Naive thymus-derived CD8-positive, alpha-beta T cell (primary cell): ENCODE data around the gene VEGFC. TPM values are rescaled to one million over a fixed set of nuclear protein-coding genes. Genes with fewer than 3 reads are reported as not detected.

Experiments
- ATAC-seq, 2 donors: fragments of 150-1000 bp; cut with Tn5 transposase in 1 of 2; sonication (Bioruptor Pico), chemical (Tn5 transposase) in 1 of 2; 1 replicate in 1 of 2; 2 replicates in 1 of 2; pipeline ENCODE4 v1.10.0; 2021; ENCODE audit warnings: mild to moderate bottlenecking in 2 of 2, moderate library complexity in 2 of 2
- POLR2A ChIA-PET: fragments of 350-600 bp; sonication (Branson Sonifier 250); formaldehyde crosslinking; loops from one replicate; lab custom pipeline; 2021; ENCODE audit warnings: antibody characterized with exemption; lab: Charles Lee
- DNase-seq, 10 donors: peaks; one replicate each; pipeline versions ENCODE4 v3.0.0 to v3.0.0-alpha.2; 2020 to 2022
- H3K27ac Mint-ChIP-seq, 10 donors: one replicate each; pipeline ENCODE4 v1.8.0; 2020 to 2022; ENCODE audit warnings: mild to moderate bottlenecking in 10 of 10, mixed read lengths in 10 of 10, moderate library complexity in 4 of 10, inconsistent platforms in 1 of 10
- H3K27me3 Mint-ChIP-seq, 5 donors: one replicate each; pipeline ENCODE4 v1.8.0; 2021 to 2022; ENCODE audit warnings: mixed read lengths in 5 of 5
- H3K36me3 Mint-ChIP-seq, 3 donors: one replicate each; pipeline ENCODE4 v1.8.0; 2020 to 2022; ENCODE audit warnings: mixed read lengths in 3 of 3, mild to moderate bottlenecking in 2 of 3, inconsistent platforms in 1 of 3
- H3K4me1 Mint-ChIP-seq, 4 donors: one replicate each; pipeline ENCODE4 v1.8.0; 2021 to 2022; ENCODE audit warnings: mixed read lengths in 4 of 4
- H3K4me3 Mint-ChIP-seq, 10 donors: one replicate each; pipeline ENCODE4 v1.8.0; 2020 to 2022; ENCODE audit warnings: mild to moderate bottlenecking in 10 of 10, mixed read lengths in 10 of 10, moderate library complexity in 6 of 10, inconsistent platforms in 1 of 10
- H3K9me3 Mint-ChIP-seq, 9 donors: one replicate each; pipeline ENCODE4 v1.8.0; 2020 to 2022; ENCODE audit warnings: mixed read lengths in 9 of 9, mild to moderate bottlenecking in 3 of 9, inconsistent platforms in 1 of 9, moderate library complexity in 1 of 9
- polyA plus RNA-seq, 3 donors: library from polyadenylated mRNA; unstranded; fragments of 300-500 nt; fragmentation: Illumina TruSeq; gene quantifications; one replicate each; pipeline ENCODE4 v1.2.3, GENCODE V29; 2021
- total RNA-seq, 8 experiments: library from RNA in 2 of 8; stranded (reverse) in 2 of 8; gene quantifications; one replicate each; pipeline ENCODE4 v1.2.3 and lab custom pipeline; 2021 to 2026

VEGFC gene
- total RNA-seq = not detected
- polyA plus RNA-seq = not detected
- total RNA-seq (lab: John Stamatoyannopoulos, UW) = 0 to 0.06 (median 0) reads per million in 6 experiments

DNA sequence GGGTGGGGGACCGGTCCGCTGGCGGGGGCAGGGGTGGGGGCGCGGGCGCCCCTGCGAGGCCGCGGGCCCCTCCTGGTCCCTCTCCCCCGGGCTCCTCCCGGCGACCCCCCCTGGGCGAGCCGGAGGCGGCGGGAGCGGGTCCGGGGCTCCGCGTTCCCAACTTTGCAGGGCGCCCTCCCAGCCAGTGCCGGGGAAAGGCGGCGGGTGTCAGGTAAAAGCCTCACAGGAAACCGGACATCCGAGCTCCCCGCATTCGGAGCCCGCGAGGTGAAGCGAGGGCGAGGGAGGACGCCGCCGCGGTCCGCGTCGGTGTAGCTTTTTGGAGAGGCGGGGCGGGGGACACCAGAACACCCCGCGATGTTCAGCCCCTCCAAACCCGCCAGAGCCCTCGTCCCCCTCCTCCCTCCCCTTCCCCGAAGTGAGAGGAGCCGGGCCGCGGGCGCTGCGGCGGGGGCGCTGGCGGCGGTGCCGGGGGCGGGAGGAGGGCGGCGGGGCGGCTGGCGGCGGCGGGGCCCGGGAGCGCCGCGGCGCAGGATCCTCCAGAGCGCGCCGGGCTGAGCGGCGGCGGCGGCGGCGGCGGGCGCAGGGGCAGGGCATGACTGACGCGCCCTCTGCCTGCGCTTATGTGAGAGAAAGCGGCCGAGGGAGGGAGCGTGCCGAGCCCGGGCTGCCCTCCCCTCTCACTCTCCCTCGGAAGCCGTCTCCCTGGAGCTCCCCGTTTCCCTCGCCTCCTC is at the start of gene VEGFC:
Gene VEGFC, minus strand, starts transcription at position 597 of the 734 bp plus-strand sequence. CDS start 611 bp downstream, outside the sequence.
- H3K36me3 Mint-ChIP-seq = peaks cover 0 to 4% (median 0%) of the 10 kb centered on the region in 3 donors
- POLR2A ChIA-PET = no interaction called here
- ATAC-seq = no peak
- peaks cover 0 to 14% (median 4%) of the 10 kb centered on the region in 4 donors for H3K4me1 Mint-ChIP-seq
- peak within 1 kb of the TSS in 9 of 10 donors; percentile 2 to 65 (median 53) for H3K4me3 Mint-ChIP-seq
- peaks cover 33 to 58% (median 48%) of the 10 kb centered on the region in 5 donors for H3K27me3 Mint-ChIP-seq
- DNase-seq = no peak
- no peak within 1 kb of the TSS for H3K27ac Mint-ChIP-seq
- H3K9me3 Mint-ChIP-seq = peaks cover 0 to 6% (median 0%) of the 10 kb centered on the region in 9 donors

GRCh38 chr4:176841711-176842112 is 49.0 kb upstream of the VEGFC start:
- no peak overlapping the region for H3K4me3 Mint-ChIP-seq
- H3K36me3 Mint-ChIP-seq = no peaks in the 10 kb centered on the region
- DNase-seq (no peak), ATAC-seq (no peak)
- H3K9me3 Mint-ChIP-seq = peaks cover 0 to 8% (median 0%) of the 10 kb centered on the region in 9 donors
- H3K27me3 Mint-ChIP-seq = no peaks in the 10 kb centered on the region
- H3K4me1 Mint-ChIP-seq = no peaks in the 10 kb centered on the region
- POLR2A ChIA-PET = no interaction called here
- no peak overlapping the region for H3K27ac Mint-ChIP-seq

DNA sequence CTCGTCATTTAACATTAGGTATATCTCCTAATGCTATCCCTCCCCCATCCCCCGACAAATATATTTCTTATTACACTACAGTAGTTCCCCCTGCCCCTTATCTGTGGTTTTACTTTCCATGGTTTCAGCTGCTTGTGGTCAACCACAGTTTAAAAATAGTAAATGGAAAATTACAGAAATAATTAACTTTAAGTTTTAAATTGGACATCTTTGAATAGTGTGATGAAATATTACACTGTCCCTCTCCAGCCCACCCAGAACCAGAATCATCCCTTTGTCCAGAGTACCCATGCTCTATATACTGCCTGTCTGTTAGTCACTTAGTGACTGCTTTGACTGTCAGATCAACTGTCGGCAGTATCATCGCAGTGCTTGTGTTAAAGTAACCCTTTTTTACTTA is 47.4 kb upstream of the VEGFC start:
- Mint-ChIP-seq H3K4me1 (no peaks in the 10 kb centered on the region), H3K27me3 (no peaks in the 10 kb centered on the region), H3K36me3 (no peaks in the 10 kb centered on the region), H3K4me3 (no peak overlapping the region), H3K27ac (no peak overlapping the region), H3K9me3 (peaks cover 0 to 8% (median 0%) of the 10 kb centered on the region in 9 donors)
- no peak for DNase-seq
- POLR2A ChIA-PET = no interaction called here
- no peak for ATAC-seq

GRCh38 chr4:176839656-176840055 is 46.9 kb upstream of the VEGFC start:
- no peak overlapping the region for H3K27ac Mint-ChIP-seq
- ATAC-seq (no peak), DNase-seq (no peak)
- H3K9me3 Mint-ChIP-seq = peaks cover 0 to 8% (median 0%) of the 10 kb centered on the region in 9 donors
- H3K36me3 Mint-ChIP-seq = no peaks in the 10 kb centered on the region
- no peaks in the 10 kb centered on the region for H3K27me3 Mint-ChIP-seq
- H3K4me3 Mint-ChIP-seq = no peak overlapping the region
- H3K4me1 Mint-ChIP-seq = no peaks in the 10 kb centered on the region
- POLR2A ChIA-PET = no interaction called here

DNA sequence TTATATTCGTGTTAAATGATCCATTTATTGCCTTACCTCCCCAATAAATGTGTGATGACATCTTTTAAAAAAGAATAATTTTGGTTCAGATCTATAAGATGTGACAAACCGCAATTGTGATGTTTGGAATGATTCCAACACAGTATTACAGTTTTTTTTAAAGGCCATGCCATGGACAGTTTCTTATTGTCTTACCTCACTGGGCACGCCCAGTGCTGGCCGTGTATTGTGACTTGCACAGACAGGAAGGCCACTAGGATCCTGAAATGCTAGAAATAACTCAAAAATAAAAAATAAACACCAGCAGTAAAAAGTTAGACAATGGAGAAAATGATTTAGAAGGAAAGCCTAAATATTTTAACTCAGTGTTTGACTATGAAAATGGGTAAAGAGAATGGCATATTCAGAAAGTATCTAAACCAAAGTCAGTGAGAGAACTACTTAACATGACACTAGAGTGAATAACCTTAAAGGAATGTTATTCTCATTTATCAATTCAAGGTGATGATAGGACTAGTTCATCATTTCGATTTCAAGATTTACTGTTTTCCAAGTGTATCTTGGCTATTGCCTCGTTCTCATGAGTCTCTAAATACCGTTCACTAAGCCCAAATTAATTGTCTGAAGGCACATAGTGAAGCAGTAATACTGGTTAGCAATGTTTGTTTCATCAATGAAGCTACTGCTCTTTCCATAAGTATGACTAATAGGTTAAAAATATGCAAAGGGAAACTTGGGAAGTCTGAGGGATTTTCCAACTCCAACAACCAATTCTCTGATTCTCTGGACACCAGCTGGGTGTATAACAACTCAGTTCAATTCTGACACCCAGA is 46.1 kb upstream of the VEGFC start:
- no peak for ATAC-seq
- POLR2A ChIA-PET = no interaction called here
- H3K36me3 Mint-ChIP-seq = no peaks in the 10 kb centered on the region

GRCh38 chr4:176837169-176837895 is 44.6 kb upstream of the VEGFC start:
- H3K36me3 Mint-ChIP-seq = no peaks in the 10 kb centered on the region
- no peaks in the 10 kb centered on the region for H3K27me3 Mint-ChIP-seq
- H3K4me3 Mint-ChIP-seq = no peak overlapping the region
- H3K27ac Mint-ChIP-seq = no peak overlapping the region
- POLR2A ChIA-PET = no interaction called here
- ATAC-seq = no peak
- H3K9me3 Mint-ChIP-seq = peaks cover 0 to 2% (median 0%) of the 10 kb centered on the region in 9 donors
- no peak for DNase-seq
- H3K4me1 Mint-ChIP-seq = no peaks in the 10 kb centered on the region

More for the DNA sequence above, 46.1 kb upstream of the VEGFC start:
- H3K9me3 Mint-ChIP-seq = peaks cover 0 to 8% (median 0%) of the 10 kb centered on the region in 9 donors
- DNase-seq = no peak
- H3K4me1 Mint-ChIP-seq = no peaks in the 10 kb centered on the region
- H3K27ac Mint-ChIP-seq = no peak overlapping the region
- H3K27me3 Mint-ChIP-seq = no peaks in the 10 kb centered on the region
- H3K4me3 Mint-ChIP-seq = no peak overlapping the region

- Mint-ChIP-seq H3K9me3 (no peaks in the 10 kb centered on the region), H3K4me3 (no peak overlapping the region), H3K27me3 (no peaks in the 10 kb centered on the region), H3K27ac (no peak overlapping the region), H3K4me1 (no peaks in the 10 kb centered on the region), H3K36me3 (no peaks in the 10 kb centered on the region)
- DNase-seq (no peak), ATAC-seq (no peak)
- POLR2A ChIA-PET = no interaction called here
These were observed 41.8 kb upstream of the VEGFC start for GRCh38 chr4:176834531-176834930.

DNA sequence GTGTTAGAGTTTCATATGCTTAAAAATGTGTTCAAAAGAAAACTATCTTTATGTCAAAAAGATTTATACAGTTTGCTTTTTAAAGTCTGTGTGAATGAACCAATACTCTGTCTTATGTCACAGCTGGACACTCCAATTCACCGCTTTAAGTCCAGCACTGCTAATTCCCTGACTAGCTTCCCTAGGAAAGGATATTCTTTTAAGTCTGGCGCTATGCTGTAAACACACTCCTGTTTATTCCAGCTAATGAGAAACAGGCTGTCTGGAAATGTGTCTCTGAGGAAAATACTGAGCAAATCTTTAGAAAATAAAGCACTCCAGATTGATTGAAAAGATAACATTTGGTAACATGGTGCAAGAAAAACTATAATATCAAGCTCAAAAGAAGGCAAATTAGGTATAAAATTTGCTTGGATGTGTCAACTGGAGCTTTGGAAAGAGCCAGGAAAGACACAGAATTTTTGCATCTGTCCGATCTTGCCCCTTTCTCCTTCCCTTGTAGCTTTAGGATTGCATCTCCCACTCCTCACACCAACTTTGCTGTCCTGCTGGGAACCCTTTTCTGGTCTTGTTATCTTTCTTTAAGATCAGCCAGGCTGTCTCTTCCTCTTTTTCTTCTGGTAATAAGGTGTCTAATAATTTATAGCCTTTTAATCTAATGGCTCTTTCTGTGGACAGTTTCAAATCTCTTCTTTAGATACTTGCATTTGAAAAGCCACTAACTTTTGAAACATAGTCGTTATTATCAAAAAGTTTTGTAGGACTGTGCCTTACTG is 40.9 kb upstream of the VEGFC start:
- Mint-ChIP-seq H3K4me1 (no peaks in the 10 kb centered on the region), H3K27me3 (no peaks in the 10 kb centered on the region), H3K36me3 (no peaks in the 10 kb centered on the region), H3K4me3 (no peak overlapping the region), H3K9me3 (peaks cover 0 to 2% (median 0%) of the 10 kb centered on the region in 9 donors), H3K27ac (no peak overlapping the region)
- no peak for DNase-seq
- no peak for ATAC-seq
- POLR2A ChIA-PET = no interaction called here

DNA sequence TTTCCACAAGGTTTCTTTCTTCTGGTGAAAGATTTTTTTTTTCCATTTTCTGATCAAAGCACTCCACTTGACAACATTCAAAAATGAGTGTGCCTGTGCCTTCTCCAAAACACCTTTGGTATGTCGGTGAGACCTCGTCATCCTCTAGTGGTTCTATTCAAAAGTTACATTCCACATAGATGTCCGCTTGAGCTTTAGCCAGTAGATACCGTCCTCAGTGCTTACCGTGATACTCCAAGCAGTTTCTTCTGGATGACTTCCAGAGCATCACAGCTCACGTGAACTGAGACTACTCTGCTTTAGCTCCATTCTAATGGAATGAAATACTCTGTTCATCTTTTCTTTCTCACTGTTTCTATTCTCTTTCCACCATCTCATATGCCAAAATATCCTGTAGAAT is 38.2 kb upstream of the VEGFC start:
- POLR2A ChIA-PET = no interaction called here
- Mint-ChIP-seq H3K9me3 (peaks cover 0 to 17% (median 0%) of the 10 kb centered on the region in 9 donors), H3K27ac (no peak overlapping the region), H3K36me3 (no peaks in the 10 kb centered on the region), H3K4me3 (no peak overlapping the region), H3K4me1 (no peaks in the 10 kb centered on the region), H3K27me3 (no peaks in the 10 kb centered on the region)
- no peak for ATAC-seq
- DNase-seq = no peak

- Mint-ChIP-seq H3K27me3 (no peaks in the 10 kb centered on the region), H3K27ac (no peak overlapping the region), H3K4me1 (no peaks in the 10 kb centered on the region), H3K4me3 (no peak overlapping the region), H3K36me3 (no peaks in the 10 kb centered on the region), H3K9me3 (peaks cover 0 to 17% (median 0%) of the 10 kb centered on the region in 9 donors)
- no peak for ATAC-seq
- POLR2A ChIA-PET = no interaction called here
- no peak for DNase-seq
These were observed 32.9 kb upstream of the VEGFC start for GRCh38 chr4:176825586-176825985.

DNA sequence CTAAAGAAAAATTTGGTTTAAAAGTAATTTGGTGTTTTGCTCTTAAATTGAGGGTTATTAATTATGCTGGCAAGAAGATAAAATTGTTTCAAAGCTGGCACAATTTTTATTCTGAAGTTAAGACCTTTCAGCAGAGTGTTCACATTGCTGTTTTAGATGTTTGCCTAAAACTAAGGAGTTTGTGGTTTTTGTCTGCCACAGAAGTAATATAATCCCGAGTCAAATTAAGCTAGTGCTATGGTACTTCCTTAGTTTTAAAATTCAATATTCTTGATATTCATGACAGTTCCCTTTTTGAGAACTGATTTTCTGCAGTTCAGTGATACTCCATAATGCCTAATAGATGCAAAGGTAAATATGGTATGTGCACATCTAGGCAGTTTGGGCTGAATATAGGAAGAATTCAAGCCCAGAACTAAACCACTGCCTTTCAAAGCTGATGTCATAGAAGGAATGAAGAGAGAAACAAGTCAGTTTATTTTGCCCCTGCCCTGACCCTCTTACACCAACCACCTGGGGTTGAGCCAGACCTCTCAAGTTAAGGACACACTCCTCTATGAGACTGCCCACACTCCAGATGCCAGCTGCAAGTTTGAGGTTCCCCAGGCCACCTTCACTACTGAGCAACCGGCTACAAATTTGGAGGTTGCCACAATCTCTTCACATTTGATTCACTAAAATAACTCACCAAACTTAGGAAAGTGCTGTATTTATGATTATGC is 32.1 kb upstream of the VEGFC start:
- H3K9me3 Mint-ChIP-seq = peaks cover 0 to 17% (median 0%) of the 10 kb centered on the region in 9 donors
- ATAC-seq = no peak
- no peaks in the 10 kb centered on the region for H3K4me1 Mint-ChIP-seq
- no peak for DNase-seq
- H3K27ac Mint-ChIP-seq = no peak overlapping the region
- H3K27me3 Mint-ChIP-seq = no peaks in the 10 kb centered on the region
- POLR2A ChIA-PET = no interaction called here
- no peak overlapping the region for H3K4me3 Mint-ChIP-seq
- no peaks in the 10 kb centered on the region for H3K36me3 Mint-ChIP-seq

DNA sequence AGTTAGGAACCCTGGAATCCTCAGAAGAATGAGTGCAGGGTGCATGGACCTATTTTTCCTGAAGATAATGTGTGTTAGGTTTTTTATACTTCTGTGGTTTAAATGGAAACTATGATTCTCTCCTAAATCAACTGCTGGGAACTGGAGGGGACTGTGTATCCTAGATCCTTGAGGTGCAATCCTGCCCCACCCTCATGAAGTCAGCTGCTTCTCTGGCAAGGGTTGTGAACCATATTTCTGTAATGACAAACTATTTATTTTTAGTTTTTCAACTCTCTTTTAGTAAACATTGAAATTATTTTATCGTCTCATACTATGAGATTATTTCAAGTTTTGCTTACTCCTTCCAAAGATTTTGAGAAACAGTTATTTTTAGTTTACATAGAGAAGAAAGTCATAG is 25.8 kb upstream of the VEGFC start:
- Mint-ChIP-seq H3K4me1 (no peaks in the 10 kb centered on the region), H3K27ac (no peak overlapping the region), H3K27me3 (no peaks in the 10 kb centered on the region), H3K36me3 (no peaks in the 10 kb centered on the region), H3K4me3 (no peak overlapping the region), H3K9me3 (peaks cover 0 to 4% (median 0%) of the 10 kb centered on the region in 9 donors)
- POLR2A ChIA-PET = no interaction called here
- ATAC-seq = no peak
- DNase-seq = no peak
